CD4-positive, alpha-beta T cell (primary cell): Measurements from ENCODE around the gene TNFRSF9. TPM values are rescaled to one million over a fixed set of nuclear protein-coding genes. Genes with fewer than 3 reads are reported as not detected.

Source experiments
- ATAC-seq: fragments of 200-7000 bp; cut with Tn5 transposase; one replicate; pipeline ENCODE4 v1.10.0; 2022; ENCODE audit warnings: mild to moderate bottlenecking; ENCODE audit not compliant: poor library complexity
- CTCF ChIA-PET: fragments of 350-600 bp; sonication (Branson Sonifier 250); formaldehyde crosslinking; loops from one replicate; lab custom pipeline; 2021; ENCODE audit warnings: antibody characterized with exemption, inconsistent platforms; lab: Charles Lee
- POLR2A ChIA-PET: fragments of 350-600 bp; sonication (Branson Sonifier 250); formaldehyde crosslinking; loops from one replicate; lab custom pipeline; 2021; ENCODE audit warnings: antibody characterized with exemption, inconsistent platforms; lab: Charles Lee
- DNase-seq, 14 experiments: peaks; one replicate each; pipeline ENCODE4 v3.0.0-alpha.2; 2013 to 2020; ENCODE audit warnings: mixed read lengths in 2 of 14
- H3K27ac ChIP-seq, 2 donors: one replicate each; pipeline versions ENCODE4 v1.5.1 to v1.7.0; 2013; ENCODE audit warnings: low read length in 2 of 2, low read depth in 1 of 2, mild to moderate bottlenecking in 1 of 2
- H3K27me3 ChIP-seq, 2 experiments: 1 replicate in 1 of 2; 2 replicates in 1 of 2; pipeline versions ENCODE4 v1.6.1 to v1.7.0; 2013; ENCODE audit warnings: low read length in 2 of 2, control low read depth in 1 of 2, mild to moderate bottlenecking in 1 of 2, moderate library complexity in 1 of 2; ENCODE audit not compliant: insufficient read depth in 2 of 2, control insufficient read depth in 1 of 2
- H3K36me3 ChIP-seq: one replicate; pipeline ENCODE4 v1.6.1; 2013; ENCODE audit warnings: low read length, control low read depth; ENCODE audit not compliant: insufficient read depth
- H3K4me1 ChIP-seq: one replicate; pipeline ENCODE4 v1.6.1; 2013; ENCODE audit warnings: low read length, control low read depth; ENCODE audit not compliant: insufficient read depth
- H3K4me3 ChIP-seq: one replicate; pipeline ENCODE4 v1.5.1; 2013; ENCODE audit warnings: mild to moderate bottlenecking, low read length, moderate library complexity
- H3K9me3 ChIP-seq, 2 experiments: 1 replicate in 1 of 2; 2 replicates in 1 of 2; pipeline versions ENCODE4 v1.6.1 to v1.7.0; 2013; ENCODE audit warnings: low read length in 2 of 2, mild to moderate bottlenecking in 2 of 2, control low read depth in 1 of 2, moderate library complexity in 1 of 2; ENCODE audit not compliant: control insufficient read depth in 1 of 2, insufficient read depth in 1 of 2
- H3K27ac Mint-ChIP-seq: one replicate; pipeline ENCODE4 v1.8.0; 2020; ENCODE audit warnings: mixed read lengths
- H3K27me3 Mint-ChIP-seq: one replicate; pipeline ENCODE4 v1.8.0; 2021; ENCODE audit warnings: mixed read lengths
- H3K36me3 Mint-ChIP-seq: one replicate; pipeline ENCODE4 v1.8.0; 2021; ENCODE audit warnings: low read depth, mixed read lengths
- H3K4me1 Mint-ChIP-seq: one replicate; pipeline ENCODE4 v1.8.0; 2021; ENCODE audit warnings: low read depth, mixed read lengths
- H3K4me3 Mint-ChIP-seq: one replicate; pipeline ENCODE4 v1.8.0; 2020; ENCODE audit warnings: mild to moderate bottlenecking, mixed read lengths
- H3K9me3 Mint-ChIP-seq: one replicate; pipeline ENCODE4 v1.8.0; 2020; ENCODE audit warnings: mixed read lengths
- intact Hi-C, 2 experiments: fragments of 100-400 bp; cut with DNase I in 1 of 2; cut with micrococcal nuclease in 1 of 2; formaldehyde crosslinking; loops; one replicate each; pipeline versions ENCODE4 v1.15.1 to v1.9.0; 2023 to 2025; cut with DNase I, micrococcal nuclease
- total RNA-seq, 174 experiments: library from RNA in 2 of 174; stranded (reverse) in 2 of 174; gene quantifications; one replicate each; pipeline ENCODE4 v1.2.3 and lab custom pipeline; 2021 to 2026
- TF ChIP-seq, protein P1 (sequence below): fragments of 200-600 bp; IDR thresholded peaks from one replicate; pipeline ENCODE4 v1.8.0; 2022; ENCODE audit warnings: antibody characterized with exemption, mild to moderate bottlenecking

TNFRSF9 gene
- total RNA-seq, 2 experiments from 2014 or later: 0.52 to 0.84 TPM

DNA sequence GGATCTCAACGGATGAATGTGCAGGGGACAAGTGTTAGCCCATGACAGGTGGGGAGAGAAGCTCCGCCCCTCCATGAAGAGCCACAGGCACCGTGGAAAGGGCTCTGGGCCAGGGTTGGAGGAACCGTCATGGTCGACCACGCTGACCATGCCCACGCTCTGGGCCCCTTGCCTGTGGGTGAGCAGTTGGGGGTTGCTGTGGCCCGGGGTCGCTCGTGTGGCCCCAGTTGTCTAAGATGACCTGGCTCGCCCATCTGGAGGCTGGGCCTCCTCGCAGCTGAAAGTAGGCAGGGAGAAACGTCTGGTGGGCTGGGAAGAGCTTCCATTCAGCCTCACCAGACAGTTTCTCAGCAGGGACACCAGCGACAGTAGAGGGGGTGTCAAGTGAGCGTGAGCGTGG, 74.7 kb downstream of the TNFRSF9 start:
- no peak overlapping the region for H3K4me3 ChIP-seq
- no peaks in the 10 kb centered on the region for H3K27me3 ChIP-seq
- Mint-ChIP-seq H3K27me3 (no peaks in the 10 kb centered on the region), H3K4me1 (no peaks in the 10 kb centered on the region), H3K9me3 (no peaks in the 10 kb centered on the region), H3K4me3 (no peak overlapping the region), H3K27ac (no peak overlapping the region), H3K36me3 (no peaks in the 10 kb centered on the region)
- CTCF ChIA-PET: no interaction called here
- H3K9me3 ChIP-seq: peaks cover 0 to 3% of the 10 kb centered on the region in 2 experiments
- no peak overlapping the region for H3K27ac ChIP-seq
- TF ChIP-seq, protein P1, sequence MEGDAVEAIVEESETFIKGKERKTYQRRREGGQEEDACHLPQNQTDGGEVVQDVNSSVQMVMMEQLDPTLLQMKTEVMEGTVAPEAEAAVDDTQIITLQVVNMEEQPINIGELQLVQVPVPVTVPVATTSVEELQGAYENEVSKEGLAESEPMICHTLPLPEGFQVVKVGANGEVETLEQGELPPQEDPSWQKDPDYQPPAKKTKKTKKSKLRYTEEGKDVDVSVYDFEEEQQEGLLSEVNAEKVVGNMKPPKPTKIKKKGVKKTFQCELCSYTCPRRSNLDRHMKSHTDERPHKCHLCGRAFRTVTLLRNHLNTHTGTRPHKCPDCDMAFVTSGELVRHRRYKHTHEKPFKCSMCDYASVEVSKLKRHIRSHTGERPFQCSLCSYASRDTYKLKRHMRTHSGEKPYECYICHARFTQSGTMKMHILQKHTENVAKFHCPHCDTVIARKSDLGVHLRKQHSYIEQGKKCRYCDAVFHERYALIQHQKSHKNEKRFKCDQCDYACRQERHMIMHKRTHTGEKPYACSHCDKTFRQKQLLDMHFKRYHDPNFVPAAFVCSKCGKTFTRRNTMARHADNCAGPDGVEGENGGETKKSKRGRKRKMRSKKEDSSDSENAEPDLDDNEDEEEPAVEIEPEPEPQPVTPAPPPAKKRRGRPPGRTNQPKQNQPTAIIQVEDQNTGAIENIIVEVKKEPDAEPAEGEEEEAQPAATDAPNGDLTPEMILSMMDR: no peak
- H3K36me3 ChIP-seq: no peaks in the 10 kb centered on the region
- POLR2A ChIA-PET: no interaction called here
- H3K4me1 ChIP-seq: no peaks in the 10 kb centered on the region
- intact Hi-C loops: no loop called here
- no peak for ATAC-seq
- DNase-seq: no peak

Other genes with a start within 250 kb of the TNFRSF9 start
- gene VAMP3, start 169.5 kb downstream of the TNFRSF9 start, total RNA-seq: 10 to 100 TPM; 76.9 to 87.7 TPM
- gene PER3, start 156.5 kb downstream of the TNFRSF9 start, total RNA-seq: 10 to 100 TPM; 10.1 to 11.4 TPM
- gene UTS2, start 87.8 kb downstream of the TNFRSF9 start, total RNA-seq: not detected
- 10 to 100 TPM; 57.7 to 62.4 TPM for gene PARK7, start 20.9 kb upstream of the TNFRSF9 start, total RNA-seq
- 1 to 10 TPM; 3.6 TPM for gene ERRFI1, start 85.5 kb upstream of the TNFRSF9 start, total RNA-seq